ENCODE measurements around the gene DIAPH1.

Gene DIAPH1

DNA sequence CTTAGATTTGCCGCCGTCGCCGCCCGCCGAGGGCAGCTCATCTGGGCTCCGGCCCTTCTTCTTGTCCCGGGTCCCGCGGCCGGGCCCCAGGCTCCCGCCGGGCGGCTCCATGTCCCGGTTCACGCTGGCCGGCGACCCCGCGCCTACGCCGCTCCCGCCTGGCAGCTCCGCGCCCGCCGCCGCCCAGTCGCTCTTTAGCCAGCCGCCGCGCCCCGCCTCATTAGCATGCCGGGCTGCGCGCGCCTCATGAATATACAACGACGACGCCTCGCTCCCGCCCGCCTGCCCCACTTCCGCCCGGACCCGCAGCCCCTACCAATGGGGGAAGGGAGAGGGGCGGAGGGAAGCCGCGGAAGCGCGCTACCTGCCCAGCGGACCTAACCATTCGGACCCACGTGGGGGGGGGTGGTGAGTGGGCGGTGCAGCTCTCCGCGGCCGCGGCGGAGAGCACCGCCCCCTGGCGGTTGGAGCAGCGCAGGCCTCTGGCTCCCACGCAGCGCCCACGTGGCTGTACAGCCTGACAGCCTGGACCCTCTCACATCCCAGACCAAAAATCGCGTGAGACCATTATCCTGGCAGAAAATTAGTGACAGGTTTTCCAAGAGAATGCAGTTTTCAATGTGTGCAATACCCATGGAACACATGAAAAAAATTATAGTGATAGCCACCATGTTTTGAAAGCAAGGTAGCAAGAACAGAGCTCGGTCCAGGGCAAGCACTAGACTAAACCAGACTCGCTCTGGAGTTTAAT lies at the start of gene DIAPH1:
Gene DIAPH1, minus strand, starts transcription at position 197 of the 751 bp plus-strand sequence. Its CDS starts 86 bp downstream, at position 111.
- peak; percentile 10 for DNase-seq

DNA sequence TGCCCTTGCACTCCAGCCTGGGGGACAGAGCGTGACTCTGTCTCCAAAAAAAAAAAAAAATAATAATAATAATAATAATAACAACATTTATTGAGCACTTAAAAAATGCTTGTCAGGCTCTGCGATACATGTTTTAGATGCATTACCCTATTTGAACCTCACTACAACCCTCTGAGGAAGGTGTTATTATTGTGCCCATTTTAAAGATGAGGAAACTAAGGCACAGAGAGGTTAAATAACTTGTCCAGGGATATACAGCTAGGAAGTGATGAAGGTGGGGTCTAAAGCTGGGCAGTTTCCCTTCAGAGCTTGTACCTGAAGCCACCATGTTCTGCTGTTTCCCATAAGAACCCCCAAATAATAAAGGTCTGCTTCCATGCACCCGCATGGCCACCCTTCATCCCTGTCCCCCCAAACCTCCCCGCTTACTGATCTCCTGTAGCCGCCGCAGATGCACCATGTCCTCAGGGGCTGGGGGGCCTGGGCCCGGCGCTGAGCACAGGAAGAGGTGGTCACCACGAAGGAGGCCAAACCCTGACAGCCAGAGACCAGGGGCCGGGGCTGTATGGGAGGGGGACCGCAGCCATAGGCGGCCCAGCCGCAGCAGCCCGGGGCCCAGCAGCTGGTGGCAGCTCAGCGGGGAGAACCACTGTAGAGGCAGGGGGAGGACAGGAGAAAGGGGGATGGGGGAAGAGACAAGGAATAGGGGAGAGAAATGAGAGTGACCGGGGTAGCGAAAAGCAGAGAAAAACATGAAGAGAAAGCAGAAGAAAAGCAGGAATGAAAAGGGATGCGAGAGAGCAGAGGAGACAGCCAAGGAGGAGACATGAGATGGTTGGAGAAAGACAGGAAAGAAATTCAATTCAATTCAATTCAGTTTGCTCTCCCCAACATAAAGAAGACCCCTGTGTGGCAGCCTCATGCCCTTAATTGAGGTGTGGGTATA lies 47.5 kb upstream of the DIAPH1 start:
- DNase-seq: no peak

DNA sequence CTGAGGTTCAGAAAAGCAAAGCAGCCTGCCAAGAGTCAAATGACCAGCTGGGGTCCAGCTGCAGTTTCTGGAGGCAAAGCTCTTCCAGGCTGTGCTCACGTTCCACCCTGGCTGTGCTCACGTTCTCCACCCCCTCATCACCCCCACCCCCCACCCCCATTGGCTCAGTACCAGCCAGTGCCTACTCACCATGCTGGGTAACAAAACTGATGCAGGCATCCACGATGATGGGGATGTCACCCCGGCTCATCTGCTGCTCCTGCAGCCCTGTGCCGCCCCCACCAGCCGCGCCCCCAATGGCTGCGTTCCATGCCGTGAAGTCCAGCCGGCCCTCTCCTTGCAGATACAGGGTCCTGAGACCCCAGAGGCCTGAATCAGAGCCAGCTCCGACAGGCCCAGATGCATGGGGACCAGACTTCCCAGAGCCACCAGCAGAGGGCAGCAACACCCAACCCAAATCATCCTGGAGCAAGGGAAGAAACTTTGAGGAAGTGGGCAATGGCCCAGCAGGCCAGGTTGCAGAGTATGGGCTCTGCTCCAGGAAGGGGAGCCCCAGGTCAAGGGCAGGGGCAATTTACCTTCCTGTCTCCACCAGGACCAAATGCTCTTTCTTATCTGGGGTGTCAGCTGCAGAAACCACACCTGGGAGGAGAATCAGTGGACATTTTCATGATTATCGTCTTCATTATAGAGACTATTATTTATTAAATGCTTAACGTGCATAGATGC lies 46.1 kb upstream of the DIAPH1 start:
- DNase-seq: no peak

DNA sequence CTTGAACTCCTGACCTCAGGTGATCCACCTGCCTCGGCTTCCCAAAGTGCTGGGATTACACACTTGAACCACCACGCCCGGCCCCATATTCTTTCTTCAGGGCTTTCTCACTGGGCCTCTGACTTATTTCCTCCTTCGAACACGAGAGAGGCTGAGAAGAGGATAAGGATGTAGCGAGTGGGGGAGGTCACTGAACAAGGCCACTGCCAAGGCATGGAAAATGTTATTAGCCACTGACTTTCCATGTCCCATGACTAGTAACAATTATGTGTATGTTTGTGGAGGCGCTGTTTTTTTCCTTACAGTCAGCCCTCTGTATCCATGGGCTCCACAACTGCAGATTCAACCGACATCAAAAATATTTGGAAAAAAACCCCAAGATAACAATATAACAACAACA lies 44.7 kb upstream of the DIAPH1 start:
- DNase-seq: no peak

DNA sequence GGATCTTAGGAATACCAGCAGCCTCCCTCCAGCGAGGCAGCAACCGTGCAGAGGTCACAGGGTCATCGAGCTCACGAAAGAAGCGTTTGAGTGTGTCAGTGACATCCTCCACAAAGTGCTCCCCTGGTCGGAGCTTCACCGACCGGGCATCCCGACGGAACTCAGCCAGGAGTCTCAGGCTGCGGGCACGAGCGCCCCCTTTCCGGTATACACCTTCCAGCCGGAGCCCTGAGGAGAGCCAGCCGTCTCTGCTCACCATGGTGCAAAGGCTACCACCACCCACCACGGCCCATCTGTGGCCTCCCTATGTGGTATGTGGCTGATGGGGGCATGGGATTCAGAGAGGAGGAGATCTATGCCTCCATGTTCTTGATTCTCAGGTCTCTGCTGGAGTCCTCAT lies 43.2 kb upstream of the DIAPH1 start:
- DNase-seq: no peak

DNA sequence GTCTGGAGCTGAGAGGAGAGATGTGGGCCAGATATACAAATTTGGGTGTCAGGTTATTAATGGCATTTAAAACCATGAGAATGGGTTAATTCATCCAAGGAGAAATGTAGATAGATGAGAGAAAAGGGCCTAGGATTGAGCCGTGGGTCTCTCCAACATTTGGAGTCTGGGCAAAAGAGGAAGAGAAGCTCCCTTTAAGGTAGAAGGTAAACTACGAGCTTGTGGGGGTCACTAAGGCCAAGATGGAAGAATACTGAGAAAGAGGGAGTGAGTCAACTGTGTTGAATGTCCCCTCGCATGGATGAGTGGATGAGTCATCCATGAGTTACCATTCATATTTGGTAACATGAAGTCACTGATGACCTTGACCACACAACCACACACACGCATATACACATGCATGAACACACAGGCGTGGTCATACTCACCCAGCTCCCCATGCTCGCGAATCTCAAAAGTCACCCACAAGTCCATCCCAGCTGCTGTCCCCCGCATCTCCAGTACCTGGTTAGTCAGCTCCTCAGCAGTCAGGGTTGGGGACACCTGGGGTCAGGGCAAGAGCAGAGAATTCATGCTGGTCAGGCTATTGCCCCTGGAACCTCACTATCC lies 39.2 kb upstream of the DIAPH1 start:
- DNase-seq: no peak

DNA sequence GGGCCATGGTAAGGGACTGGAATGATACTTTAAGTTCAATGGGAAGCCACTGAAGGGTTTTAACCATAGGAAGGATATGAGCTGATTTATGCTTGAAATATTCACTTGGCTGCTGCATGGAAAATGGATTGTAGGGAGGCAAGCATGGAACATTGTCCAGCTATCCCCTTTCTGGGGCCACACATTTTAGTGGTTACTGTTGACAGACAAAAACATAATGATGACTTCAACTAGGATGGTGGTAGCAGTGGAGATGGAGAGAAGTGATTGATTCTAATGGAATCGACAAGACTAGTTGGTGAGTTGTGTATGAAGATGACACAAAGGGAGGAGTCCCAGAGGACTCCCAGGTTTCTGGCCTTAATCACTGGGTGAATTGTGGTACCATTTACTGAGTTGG lies 38.6 kb upstream of the DIAPH1 start:
- no peak for DNase-seq

DNA sequence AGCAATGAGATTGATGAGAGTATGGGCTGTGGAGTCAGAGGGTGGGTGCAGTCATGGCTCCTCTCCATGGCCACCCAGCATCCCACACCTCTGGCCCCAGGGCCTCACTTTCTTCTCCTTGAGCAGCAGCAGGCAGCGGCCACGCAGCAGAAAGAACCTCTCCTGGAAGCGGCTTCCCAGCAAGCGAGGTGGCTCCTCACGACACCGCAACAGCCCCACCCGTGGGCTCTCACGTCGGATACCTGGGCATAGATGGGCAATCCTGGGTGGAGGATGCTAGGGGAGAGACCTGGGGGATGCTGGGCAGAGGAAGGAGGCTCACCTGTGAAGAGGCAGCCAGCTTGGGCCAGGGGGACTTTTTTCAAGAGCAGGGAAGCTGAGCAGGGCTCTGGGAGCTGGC lies 37.6 kb upstream of the DIAPH1 start:
- DNase-seq: no peak

DNA sequence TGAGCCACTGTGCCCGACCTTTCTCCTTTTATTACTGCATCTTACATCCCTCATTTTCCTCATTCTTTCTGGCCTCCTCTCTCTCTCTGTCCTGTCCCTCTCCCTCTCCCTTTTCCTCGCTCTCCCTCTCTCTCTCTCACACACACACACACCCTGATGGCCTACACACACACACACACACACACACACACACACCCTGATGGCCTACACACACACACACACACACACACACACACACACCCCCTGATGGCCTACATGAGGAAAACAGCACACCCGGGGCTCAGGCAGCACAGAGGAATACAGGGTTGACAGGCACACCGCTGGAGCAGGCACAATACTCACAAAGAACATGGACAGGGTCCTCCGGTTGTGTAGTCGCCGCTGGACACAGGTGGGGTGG lies 36.2 kb upstream of the DIAPH1 start:
- no peak for DNase-seq

DNA sequence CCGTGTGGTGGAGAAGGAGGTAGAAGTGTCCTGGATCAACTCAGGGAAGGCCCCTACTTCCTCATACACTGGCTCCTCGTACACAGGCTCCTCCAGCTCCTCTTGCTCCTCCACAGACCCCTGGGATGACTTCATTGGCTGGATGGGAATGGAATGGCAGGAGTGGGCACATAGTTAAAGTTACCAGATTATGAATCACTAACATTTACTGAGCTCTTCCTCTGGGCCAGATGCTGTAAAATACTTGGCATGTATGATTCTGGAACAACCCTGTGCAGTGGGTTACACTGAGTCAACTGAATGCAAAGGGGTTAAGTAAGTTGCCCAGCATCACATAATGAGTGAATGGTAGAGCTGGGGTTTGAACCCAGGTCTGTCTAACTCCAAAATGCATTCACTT lies 35.5 kb upstream of the DIAPH1 start:
- DNase-seq: no peak

DNA sequence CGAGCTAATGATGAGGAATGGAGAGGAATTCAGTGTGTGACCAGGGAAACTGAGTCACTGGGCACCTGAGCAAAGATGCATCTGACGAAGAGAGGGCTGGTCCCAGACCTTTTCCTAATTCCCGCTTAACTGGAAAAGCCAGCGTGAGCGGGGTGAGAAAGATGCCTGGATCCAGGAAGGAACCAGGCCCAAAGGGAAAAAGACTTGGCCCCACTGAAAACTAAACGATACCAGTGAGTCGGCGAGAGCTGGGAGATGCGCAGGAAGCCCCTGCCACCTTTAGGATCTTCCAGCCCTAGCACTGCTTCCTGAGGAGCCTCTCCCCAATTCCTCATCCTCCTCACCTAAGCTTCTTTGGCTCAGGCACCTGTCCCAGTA lies 32.9 kb upstream of the DIAPH1 start:
- no peak for DNase-seq

DNA sequence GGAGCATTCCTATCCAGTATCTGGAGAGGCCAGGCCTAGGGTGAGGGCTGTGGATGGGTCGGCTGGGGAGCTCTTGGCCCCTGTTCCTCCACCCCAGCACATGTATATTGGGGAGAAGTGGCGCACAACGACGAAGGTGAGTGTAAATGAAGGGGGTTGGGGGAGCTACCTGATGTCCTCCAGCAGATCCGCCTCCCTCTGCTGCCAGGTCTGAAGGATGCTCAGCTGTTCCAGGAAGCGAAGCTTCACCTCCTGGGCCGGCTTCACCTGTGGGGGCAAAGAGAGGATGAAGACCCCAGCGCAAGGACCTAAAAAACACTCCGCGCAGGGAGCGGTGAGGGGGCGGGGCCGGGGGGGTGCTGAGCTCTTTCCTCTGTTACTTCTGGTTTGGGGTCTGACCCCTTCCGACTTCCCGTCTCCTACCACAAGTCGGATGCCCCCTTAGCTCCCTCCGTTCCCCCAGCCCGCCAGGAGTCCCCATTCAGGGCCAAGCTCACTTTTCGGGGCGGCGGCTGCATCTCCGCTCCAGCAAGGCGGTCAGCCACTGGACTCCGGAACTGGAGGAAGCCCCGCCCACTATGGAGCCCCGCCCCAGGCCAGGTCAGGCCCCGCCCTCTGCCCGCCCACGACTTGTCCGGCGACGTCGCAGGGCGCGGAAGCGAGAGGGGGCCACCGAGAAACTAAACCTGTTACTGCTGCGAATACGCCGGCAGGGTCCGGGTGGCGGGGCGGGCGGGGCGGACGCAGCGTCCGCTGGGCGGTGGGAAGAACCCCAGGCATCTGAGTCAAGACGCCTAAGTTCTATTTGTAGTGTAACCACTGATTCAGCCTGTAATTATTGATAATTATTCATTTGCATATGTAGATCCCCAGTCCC lies 32.3 kb upstream of the DIAPH1 start, which contains the start of gene FCHSD1:
Gene FCHSD1, minus strand, starts transcription at position 568 of the 877 bp plus-strand sequence. Its CDS starts 50 bp downstream, at position 518.
- peak; percentile 9 for DNase-seq

DNA sequence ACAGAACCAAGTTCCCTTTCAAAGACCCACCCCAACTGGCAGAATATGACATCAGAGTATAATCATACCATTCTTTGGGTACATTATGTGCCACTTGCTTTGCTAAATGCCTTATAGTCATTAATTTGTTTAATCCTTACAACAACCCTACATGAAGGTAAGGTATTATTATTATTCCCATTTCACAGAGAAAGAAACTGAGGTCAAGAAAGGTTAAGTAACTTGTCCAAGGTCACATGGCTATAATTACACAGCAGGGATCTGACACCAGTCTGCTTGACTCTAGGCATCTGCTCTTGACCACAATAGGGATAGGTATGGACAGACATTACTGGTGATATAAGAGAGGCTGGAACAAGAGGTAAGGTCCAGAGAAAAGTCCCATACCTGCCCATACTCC lies 31.2 kb upstream of the DIAPH1 start:
- no peak for DNase-seq

DNA sequence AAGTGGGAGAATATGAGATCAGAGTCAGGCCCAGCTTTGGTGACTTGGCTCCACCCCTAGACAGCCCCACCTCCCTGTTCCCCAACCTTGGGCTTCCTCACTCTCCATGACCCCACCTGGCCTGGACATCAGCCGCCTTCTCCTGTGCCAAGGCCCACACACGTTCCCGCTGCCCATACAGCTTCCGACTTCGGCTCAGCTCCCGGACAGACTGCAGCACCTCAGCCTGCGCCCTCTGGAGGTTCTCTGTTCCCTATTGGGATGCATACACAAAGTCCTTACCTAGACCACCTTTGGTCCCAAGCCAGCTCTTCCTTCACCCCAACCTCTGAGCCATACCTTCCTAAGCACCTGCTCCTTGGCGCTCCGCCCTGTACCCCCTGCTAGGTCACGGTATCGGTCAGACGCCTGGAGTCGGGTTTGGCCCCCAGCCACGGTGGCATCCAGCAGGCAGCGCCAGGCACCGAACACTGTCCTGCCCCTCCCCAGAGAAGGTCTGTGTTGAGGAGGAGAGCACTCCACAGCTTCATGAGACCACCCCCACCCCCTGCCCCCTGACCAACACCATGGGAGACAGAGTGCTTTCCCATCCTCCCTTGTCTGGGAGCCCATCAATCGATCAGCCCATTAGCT lies 30.4 kb upstream of the DIAPH1 start:
- DNase-seq: no peak

DNA sequence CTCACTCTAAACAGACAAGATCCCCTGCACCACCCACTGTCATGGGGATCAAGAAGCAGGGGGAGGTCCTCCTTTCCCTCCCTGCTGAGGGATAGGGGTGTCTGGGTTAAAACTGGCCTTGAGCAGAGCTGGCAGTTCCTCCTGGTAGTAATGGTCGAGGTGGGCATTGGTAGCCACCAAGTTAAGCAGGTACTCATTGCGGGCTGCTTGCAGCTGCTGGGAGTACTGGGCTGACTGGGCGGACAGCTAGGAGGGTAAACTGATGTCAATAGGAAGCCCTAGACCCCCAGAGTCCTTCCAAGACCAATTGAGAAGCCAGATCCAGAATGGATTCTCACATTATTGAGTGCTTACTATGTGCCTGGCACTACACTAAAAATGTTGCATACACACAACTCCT lies 29.1 kb upstream of the DIAPH1 start:
- no peak for DNase-seq

DNA sequence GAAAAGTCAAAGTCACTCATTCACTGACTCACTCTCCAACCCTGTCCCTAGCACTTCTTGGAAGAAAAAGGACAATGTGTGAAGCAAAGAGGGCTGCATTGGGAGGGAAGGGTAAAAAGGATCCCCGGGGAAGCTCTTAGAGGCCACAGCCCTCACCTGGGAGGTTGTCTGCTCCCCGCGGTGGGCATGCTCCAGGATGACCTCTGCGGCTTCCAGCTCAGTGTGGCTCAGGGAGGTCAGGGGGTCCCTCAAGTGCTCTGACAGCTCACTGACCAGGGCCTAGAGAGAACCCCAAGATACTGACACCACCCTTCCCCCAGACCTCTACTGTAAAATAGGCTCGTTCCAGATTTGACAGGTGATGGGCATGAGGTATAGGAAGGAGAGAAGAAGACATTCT lies 28.4 kb upstream of the DIAPH1 start:
- DNase-seq: no peak

DNA sequence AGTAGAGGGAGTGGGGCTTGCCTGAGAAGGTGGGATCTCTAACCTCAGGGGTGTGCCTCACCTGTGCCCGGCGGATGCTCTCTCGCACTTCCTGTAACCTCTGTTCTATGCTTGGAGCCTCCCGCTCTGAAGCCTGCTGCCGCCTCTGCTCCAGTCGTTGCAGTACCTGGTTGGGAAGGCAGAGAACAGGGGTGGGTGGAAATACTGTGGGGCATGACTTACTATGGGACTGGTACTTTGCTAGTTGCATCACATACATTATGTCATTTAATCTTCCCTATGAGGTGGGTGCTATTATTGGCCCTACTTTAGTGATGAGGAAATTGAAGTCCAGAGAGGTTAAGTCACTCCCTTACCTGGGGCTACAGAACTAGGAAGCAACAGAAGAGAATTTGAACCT lies 27.2 kb upstream of the DIAPH1 start:
- no peak for DNase-seq

DNA sequence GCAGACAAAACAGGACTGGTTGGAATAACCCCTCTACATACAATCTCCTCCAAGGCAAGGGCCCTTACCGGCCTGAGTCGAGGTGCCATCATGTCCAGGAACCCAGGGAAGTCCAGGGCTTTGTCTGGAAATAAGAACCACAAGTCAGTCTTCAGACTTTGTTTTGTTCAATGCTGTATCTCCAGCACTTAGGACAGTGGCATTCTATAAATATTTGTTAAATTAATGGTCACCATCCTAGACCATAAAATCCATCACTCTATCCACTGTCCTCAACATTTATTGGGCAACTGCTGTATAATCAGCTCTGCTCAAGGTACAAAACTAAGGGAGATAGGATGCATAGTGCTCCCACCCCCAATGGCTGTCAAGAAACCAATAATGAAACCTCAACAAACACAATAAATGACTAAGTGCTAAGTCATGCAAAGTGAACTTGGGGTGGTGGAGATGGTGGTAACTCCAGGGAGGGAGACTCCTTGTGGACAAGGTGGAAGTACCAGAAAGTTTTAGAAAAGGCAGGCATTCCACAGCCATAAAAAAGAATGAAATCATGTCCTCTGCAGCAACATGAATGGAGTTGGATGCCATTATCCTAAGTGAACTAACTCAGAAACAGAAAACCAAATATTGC lies 23.0 kb upstream of the DIAPH1 start:
- no peak for DNase-seq

DNA sequence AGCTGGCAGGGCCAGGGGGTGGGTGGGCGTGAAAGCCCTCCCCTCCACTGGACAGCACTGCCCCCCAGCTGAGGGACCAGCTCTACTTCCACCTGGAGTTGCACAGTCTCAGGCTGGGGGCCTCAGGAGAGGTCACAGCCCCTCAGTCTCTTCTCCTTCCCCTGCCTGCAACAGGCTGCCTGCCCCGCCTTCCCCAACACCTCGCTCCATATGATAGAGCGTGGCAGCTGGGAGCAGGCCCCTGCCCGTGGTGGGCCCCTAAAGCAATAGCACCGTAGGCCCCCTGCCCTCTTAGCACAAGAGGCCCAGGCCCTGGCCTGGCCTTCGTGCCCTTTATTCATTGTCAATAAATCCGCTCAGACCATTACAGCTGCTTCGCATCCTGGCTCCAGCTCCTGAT lies 21.9 kb upstream of the DIAPH1 start:
- DNase-seq: no peak

DNA sequence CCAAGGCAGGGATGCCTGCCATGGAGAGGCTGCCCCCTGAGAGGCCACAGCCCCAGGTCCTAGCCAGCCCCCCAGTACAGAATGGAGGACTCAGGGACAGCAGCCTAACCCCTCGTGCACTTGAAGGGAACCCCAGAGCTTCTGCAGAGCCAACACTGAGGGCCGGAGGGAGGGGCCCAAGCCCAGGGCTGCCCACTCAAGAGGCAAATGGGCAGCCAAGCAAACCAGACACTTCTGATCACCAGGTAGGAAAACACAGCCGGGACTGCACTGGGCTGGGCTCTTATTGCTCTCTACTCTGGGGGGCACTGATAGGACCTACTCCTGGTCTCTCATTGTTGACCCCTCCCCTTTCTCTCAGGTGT lies 21.2 kb upstream of the DIAPH1 start:
- no peak for DNase-seq

Data from NCI-H1417 treated with DMSO at 0.1 percent for 48 hours (cell line).